Upper lobe of right lung (tissue), 1 donor: ENCODE results near the gene ROBO2. TPM values are rescaled to one million over a fixed set of nuclear protein-coding genes. Genes with fewer than 3 reads are reported as not detected.

Experiments used
- ATAC-seq: fragments of 200-7000 bp; cut with Tn5 transposase; one replicate; pipeline ENCODE4 v1.9.1; 2020; ENCODE audit warnings: mild to moderate bottlenecking, moderate library complexity
- DNase-seq: peaks from one replicate; pipeline ENCODE4 v3.0.0-alpha.2; 2020
- H3K27ac ChIP-seq: fragments of 200-600 bp; one replicate; pipeline ENCODE4 v1.8.0; 2022
- H3K27me3 ChIP-seq: fragments of 200-600 bp; one replicate; pipeline ENCODE4 v1.8.0; 2022; ENCODE audit warnings: mild to moderate bottlenecking
- H3K36me3 ChIP-seq: fragments of 200-600 bp; one replicate; pipeline ENCODE4 v1.8.0; 2022
- H3K4me1 ChIP-seq: fragments of 200-600 bp; one replicate; pipeline ENCODE4 v1.8.0; 2022
- H3K4me3 ChIP-seq: fragments of 200-600 bp; one replicate; pipeline ENCODE4 v1.8.0; 2022; ENCODE audit warnings: mild to moderate bottlenecking
- H3K9me3 ChIP-seq: fragments of 200-600 bp; one replicate; pipeline ENCODE4 v1.8.0; 2022
- intact Hi-C: fragments of 100-400 bp; cut with DNase I; formaldehyde crosslinking; loops from one replicate; pipeline ENCODE4 v1.11.0; 2022
- total RNA-seq: library from RNA; stranded (reverse); fragmentation: NEBNext Ultra II Directional; extraction: Animal tissue kit (Norgen Biotek cat#: 25700); gene quantifications from one replicate; pipeline ENCODE4 v1.2.1, GENCODE V29; 2021
- TF ChIP-seq, protein P1 (sequence below): fragments of 200-600 bp; IDR thresholded peaks from one replicate; pipeline ENCODE4 v1.8.0; 2022; ENCODE audit warnings: antibody characterized with exemption
- donor health status: DM: no; HTN: yes; CAD: no; lungs with severe emphysema.

Gene ROBO2
- total RNA-seq, 1 donor from 2014 or later, result 27.1 TPM

DNA sequence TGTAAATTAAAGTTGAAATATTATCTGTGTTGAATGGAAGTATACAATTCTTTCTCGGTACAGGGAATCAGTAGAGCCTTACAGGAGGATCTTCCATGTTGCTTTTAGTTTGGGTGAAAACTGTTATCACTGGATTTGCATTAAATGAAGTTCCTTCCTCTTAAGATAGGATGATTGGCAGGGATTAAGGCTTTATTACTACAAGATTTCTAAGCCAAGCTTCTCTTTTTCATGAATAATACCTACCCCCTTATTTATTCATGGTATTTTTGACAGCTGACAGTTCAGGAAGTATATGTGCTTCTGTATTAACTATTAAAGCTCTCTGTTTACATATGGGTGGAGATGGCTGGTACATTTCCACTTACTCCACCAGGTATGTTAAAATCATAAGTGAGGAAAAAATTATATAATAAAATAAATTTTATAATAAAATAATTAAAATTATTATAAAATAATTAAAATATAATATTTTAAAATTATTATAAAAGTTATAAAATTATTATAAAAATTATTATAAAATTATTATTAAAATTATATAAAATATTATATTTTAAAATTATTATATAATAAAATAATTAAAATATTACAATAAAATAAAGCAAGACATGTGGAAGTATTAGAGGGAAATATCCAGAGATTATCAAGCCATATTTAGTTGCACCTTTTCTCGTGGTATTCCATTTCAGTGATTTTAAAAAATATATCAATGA lies 332.9 kb downstream of the ROBO2 start:
- intact Hi-C loops, result no loop called here

GRCh38 chr3:77373619-77374018 lies 333.7 kb downstream of the ROBO2 start:
- intact Hi-C loops, result no loop called here
- DNase-seq (no peak), ATAC-seq (no peak)
- Histone ChIP-seq H3K36me3 (no peaks in the 10 kb centered on the region), H3K9me3 (no peaks in the 10 kb centered on the region), H3K4me3 (no peak overlapping the region), H3K27me3 (no peaks in the 10 kb centered on the region), H3K4me1 (no peaks in the 10 kb centered on the region), H3K27ac (no peak overlapping the region)
- TF ChIP-seq, protein P1, sequence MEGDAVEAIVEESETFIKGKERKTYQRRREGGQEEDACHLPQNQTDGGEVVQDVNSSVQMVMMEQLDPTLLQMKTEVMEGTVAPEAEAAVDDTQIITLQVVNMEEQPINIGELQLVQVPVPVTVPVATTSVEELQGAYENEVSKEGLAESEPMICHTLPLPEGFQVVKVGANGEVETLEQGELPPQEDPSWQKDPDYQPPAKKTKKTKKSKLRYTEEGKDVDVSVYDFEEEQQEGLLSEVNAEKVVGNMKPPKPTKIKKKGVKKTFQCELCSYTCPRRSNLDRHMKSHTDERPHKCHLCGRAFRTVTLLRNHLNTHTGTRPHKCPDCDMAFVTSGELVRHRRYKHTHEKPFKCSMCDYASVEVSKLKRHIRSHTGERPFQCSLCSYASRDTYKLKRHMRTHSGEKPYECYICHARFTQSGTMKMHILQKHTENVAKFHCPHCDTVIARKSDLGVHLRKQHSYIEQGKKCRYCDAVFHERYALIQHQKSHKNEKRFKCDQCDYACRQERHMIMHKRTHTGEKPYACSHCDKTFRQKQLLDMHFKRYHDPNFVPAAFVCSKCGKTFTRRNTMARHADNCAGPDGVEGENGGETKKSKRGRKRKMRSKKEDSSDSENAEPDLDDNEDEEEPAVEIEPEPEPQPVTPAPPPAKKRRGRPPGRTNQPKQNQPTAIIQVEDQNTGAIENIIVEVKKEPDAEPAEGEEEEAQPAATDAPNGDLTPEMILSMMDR, result no peak

More for the DNA sequence above, 332.9 kb downstream of the ROBO2 start:
- TF ChIP-seq, protein P1, result no peak
- Histone ChIP-seq H3K27ac (no peak overlapping the region), H3K9me3 (no peaks in the 10 kb centered on the region), H3K4me3 (no peak overlapping the region), H3K36me3 (no peaks in the 10 kb centered on the region), H3K27me3 (no peaks in the 10 kb centered on the region), H3K4me1 (no peaks in the 10 kb centered on the region)
- ATAC-seq (no peak), DNase-seq (no peak)

DNA sequence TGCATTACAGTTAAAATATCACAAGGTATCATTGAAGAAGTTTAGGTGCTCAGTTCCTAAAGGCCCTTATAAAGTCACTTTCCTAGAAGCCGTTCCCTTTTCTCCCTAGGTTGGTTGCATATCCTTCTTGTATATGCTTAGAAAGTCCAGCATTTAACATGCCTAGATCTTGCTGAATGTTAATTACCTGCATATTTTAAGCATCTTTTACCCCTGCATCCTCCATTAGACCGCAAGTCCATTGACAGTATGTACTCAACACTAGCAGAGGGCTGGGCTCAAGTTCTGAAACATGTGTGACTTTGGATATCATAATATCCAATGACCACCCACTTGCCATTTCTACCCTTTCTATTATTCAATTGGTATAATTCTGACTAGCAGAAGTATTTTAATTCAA lies 336.6 kb downstream of the ROBO2 start:
- Histone ChIP-seq H3K27ac (no peak overlapping the region), H3K27me3 (no peaks in the 10 kb centered on the region), H3K36me3 (no peaks in the 10 kb centered on the region), H3K4me1 (no peaks in the 10 kb centered on the region), H3K9me3 (no peaks in the 10 kb centered on the region), H3K4me3 (no peak overlapping the region)
- DNase-seq, result no peak
- intact Hi-C loops, result no loop called here
- TF ChIP-seq, protein P1, result no peak
- ATAC-seq, result no peak

DNA sequence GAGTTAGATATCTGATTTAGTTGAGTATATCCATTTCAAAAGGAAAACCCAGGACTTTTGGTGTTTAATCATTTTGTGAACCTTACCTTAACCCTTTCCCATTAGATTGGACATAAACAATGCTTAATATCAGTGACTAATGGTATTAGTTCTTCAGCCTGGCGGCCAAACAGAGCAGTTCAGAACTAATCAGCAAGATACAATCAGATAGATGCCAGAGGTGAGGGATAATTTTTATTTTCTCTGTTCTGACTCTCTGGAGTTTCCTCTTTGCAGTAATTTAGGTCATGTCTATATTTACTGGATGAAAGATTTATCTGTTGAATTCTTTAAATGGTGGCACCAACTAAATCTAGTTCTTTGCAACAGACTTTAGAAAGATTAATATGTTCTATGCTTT lies 337.8 kb downstream of the ROBO2 start:
- Histone ChIP-seq H3K4me1 (no peaks in the 10 kb centered on the region), H3K4me3 (no peak overlapping the region), H3K27me3 (no peaks in the 10 kb centered on the region), H3K27ac (no peak overlapping the region), H3K36me3 (no peaks in the 10 kb centered on the region), H3K9me3 (no peaks in the 10 kb centered on the region)
- intact Hi-C loops, result no loop called here
- TF ChIP-seq, protein P1, result no peak
- ATAC-seq, result no peak
- DNase-seq, result no peak

DNA sequence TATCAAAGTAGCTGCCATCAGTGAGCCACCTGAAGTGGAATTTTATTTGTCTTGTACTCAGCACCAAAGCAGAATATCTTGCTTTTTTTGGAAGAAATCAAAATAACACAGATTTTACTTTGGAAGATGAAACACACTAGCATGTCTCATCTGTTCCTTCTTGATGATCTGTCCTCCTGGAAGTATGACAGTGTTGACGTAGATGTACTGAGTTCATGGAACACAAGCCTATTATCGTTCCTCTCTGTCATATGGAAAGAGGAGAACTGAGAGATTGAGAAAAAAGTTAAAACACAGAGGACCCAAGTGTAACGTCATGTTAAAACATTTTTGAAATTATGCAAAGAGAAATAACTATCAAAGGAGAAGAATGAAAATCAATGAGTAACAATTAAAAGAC lies 340.2 kb downstream of the ROBO2 start:
- DNase-seq, result no peak
- H3K36me3 ChIP-seq, result no peaks in the 10 kb centered on the region
- TF ChIP-seq, protein P1, result no peak
- H3K4me1 ChIP-seq, result no peaks in the 10 kb centered on the region
- H3K9me3 ChIP-seq, result no peaks in the 10 kb centered on the region
- ATAC-seq, result no peak
- H3K4me3 ChIP-seq, result no peak overlapping the region
- no peak overlapping the region for H3K27ac ChIP-seq
- no peaks in the 10 kb centered on the region for H3K27me3 ChIP-seq
- intact Hi-C loops, result no loop called here

- DNase-seq (no peak), ATAC-seq (no peak)
- no peak overlapping the region for H3K4me3 ChIP-seq
- TF ChIP-seq, protein P1, result no peak
- intact Hi-C loops, result no loop called here
- H3K27ac ChIP-seq, result no peak overlapping the region
- no peaks in the 10 kb centered on the region for H3K36me3 ChIP-seq
- no peaks in the 10 kb centered on the region for H3K4me1 ChIP-seq
- H3K27me3 ChIP-seq, result no peaks in the 10 kb centered on the region
- no peaks in the 10 kb centered on the region for H3K9me3 ChIP-seq
Measured at GRCh38 chr3:77381431-77381830, 341.5 kb downstream of the ROBO2 start.
